Measurements from ENCODE around the gene ATP8A2.
"Not testable (repeated sequence)": the region's sequence is repeated elsewhere in the genome, so short reads cannot be mapped to it uniquely, and the experiment has no call there.

Gene ATP8A2

GRCh38 chr13:26071691-26072090 lies 699.9 kb downstream of the ATP8A2 start:
- H3K4me3 ChIP-seq (ENCODE audit: low read depth, low read length), result no peak overlapping the region
- TF ChIP-seq MAX (IDR thresholded peaks at IDR 0.05; ENCODE audit: low read depth, low read length), result no peak
- TF ChIP-seq MYC (IDR thresholded peaks at IDR 0.05; ENCODE audit: low read depth, low read length), result no peak
- TF ChIP-seq POLR2A (IDR thresholded peaks at IDR 0.05; ENCODE audit: extremely low read depth, insufficient read length), result no peak
- TF ChIP-seq CTCF (IDR thresholded peaks at IDR 0.05; ENCODE audit: low read depth, low read length), result no peak
- DNase-seq (ENCODE audit: low read depth), result no peak

GRCh38 chr13:26072335-26072734 lies 700.6 kb downstream of the ATP8A2 start:
- not testable (repeated sequence) for H3K4me3 ChIP-seq (ENCODE audit: low read depth, low read length); DNase-seq (ENCODE audit: low read depth)

- no peak for DNase-seq (ENCODE audit: low read depth)
- TF ChIP-seq MYC (IDR thresholded peaks at IDR 0.05; ENCODE audit: low read depth, low read length) (no peak), MAX (IDR thresholded peaks at IDR 0.05; ENCODE audit: low read depth, low read length) (no peak), CTCF (IDR thresholded peaks at IDR 0.05; ENCODE audit: low read depth, low read length) (no peak), POLR2A (IDR thresholded peaks at IDR 0.05; ENCODE audit: extremely low read depth, insufficient read length) (no peak)
- no peak overlapping the region for H3K4me3 ChIP-seq (ENCODE audit: low read depth, low read length)
Measured at GRCh38 chr13:26074706-26075105, 702.9 kb downstream of the ATP8A2 start.

All from NB4 (cell line).